Keratinocyte (primary cell): ENCODE measurements around the gene C1orf53.

Experiments
- CTCF ChIP-seq, 3 experiments: IDR thresholded peaks in 1 of 3; conservative IDR thresholded peaks in 1 of 3; optimal IDR thresholded peaks in 1 of 3; 2 replicates in 2 of 3; 3 replicates in 1 of 3; pipeline versions ENCODE3 to v1.5.1; 2011; ENCODE audit warnings: low read length in 3 of 3, mild to moderate bottlenecking in 3 of 3, moderate library complexity in 2 of 3, control low read depth in 1 of 3, inconsistent platforms in 1 of 3; ENCODE audit not compliant: insufficient read depth in 2 of 3; ENCODE audit errors: extremely low read depth in 1 of 3
- EZH2 ChIP-seq: IDR thresholded peaks from one replicate; pipeline ENCODE4 v1.6.1; 2012; ENCODE audit warnings: inconsistent platforms, mild to moderate bottlenecking, low read length, moderate library complexity

GRCh38 chr1:197951617-197952175 lies 49.3 kb downstream of the C1orf53 start:
- TF ChIP-seq CTCF (optimal IDR thresholded peaks at IDR 0.05 in 1 of 3, IDR thresholded peaks at IDR 0.05 in 1 of 3, conservative IDR thresholded peaks at IDR 0.05 in 1 of 3; ENCODE audit: extremely low read depth in 1 of 3, insufficient read depth in 2 of 3, low read length in 3 of 3) (no peak), EZH2 (no peak)
